GM18907 (cell line): ENCODE measurements around the gene ARAP3.

Source experiments
- ATAC-seq: cut with Tn5 transposase; IDR thresholded peaks from one replicate; pipeline ENCODE4 v1.9.1; 2021; ENCODE audit warnings: mild to moderate bottlenecking, moderate library complexity; ENCODE audit not compliant: unreplicated experiment

ARAP3 gene

DNA sequence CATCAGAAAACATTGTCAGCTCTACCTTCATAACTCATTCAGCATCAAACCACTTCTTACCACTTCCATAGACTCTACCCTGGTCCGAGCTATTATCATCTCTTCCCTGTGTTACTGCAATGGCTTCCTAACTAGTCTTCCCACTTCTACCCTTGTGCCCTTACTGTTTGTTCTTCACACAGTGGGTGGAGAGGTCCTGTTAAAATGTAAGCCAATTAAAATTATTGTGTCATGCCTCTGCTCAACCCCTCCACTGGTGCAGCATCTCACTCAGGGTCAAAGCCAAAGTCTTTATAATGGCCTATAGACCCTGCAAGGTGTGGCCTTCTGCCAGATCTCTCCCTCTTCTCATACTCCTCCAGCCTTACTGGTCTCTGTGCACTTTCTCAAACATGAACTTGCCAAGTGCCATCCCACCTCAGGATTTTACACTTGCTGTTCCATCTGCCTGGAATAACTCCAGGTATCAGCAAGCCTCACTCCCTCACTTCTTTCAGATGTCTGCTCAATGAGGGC, 22.8 kb upstream of the ARAP3 start:
- no peak for ATAC-seq

DNA sequence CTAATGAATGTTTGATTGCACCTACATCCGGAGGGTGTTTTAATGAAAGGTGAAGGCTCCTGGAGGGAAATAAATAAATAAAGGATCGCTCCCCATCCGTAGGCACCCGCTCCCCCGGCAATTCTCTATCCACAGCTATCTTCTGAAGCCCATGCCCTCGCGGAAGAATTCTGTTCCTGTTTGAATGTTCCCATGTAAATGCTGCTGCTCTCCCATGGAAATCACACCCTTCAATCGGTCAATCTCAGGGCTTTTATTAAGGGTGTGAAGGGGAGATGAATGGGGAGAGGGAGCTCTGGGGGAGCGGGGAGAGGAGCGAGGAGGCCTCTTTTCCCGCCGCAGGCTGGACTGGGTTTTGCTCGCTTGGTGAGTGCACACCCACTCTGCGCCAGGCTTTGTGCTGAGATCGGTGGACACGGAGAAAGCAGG, 21.1 kb upstream of the ARAP3 start:
- ATAC-seq = no peak

DNA sequence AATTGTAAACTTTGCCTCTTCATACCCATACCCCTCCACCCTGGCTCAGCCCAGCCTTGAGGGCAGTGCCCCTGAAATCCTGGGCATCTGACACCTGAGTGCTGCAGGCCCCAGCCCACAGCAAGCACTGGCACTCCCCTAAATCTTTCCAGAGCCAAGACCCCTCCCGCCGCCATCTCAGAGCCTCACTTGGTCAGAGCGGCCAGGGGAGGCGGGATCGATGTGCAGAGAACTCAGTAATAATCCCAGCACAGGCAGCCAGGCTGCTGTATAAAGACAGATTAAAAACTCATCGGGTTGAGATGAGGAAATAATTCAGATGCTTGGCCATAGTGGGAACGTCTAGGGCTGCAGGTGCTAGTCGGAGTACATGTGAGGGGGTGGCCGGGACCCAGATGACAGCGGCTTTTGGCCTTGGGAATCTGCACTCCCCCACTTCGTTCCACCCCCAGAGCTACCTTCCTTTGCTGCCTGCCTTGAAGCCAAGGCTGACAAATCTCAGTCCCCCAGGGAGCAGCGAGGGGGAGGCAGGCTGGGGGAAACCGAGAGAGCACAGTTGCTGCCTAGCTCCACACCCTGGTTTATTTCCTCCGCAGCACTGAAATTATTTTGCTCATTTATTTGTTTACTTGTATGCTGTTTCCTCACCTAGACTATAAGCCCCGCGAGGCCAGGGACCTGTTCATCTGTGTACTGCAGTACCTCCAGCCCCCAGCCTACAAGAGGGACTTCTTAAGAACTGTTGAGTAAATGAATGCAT, 19.5 kb upstream of the ARAP3 start:
- ATAC-seq = peak; percentile 70

GRCh38 chr5:141697586-141697985, 15.6 kb upstream of the ARAP3 start:
- no peak for ATAC-seq

- no peak for ATAC-seq
Observed at GRCh38 chr5:141696431-141696830, 14.4 kb upstream of the ARAP3 start.

DNA sequence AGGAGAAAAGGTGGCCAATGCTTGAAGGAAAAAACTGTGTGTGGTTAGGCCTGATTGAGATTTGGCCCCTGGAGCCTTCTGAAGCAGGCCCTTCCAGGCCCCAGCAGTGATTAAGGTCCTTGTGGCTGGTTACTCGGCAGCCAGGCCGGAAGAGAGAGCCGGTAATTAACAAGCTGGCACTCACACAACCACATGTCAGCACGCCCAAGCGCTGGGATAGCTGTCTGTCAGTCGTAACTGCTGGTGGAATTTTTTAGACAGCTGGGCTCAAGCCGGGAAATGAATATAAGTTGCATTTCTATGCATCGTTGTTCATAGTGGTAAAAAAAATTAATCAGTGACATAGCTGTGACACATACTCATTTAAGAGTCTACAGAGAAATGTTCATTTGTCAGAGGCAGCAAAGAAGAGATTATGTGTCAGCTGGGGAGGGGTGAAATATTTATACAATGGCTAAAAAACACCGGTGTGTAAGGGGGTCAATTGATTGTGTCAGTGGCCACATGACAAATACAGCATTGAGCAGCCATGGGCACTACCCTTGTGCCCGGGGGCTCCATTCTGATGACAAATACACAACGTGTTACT, 13.7 kb upstream of the ARAP3 start:
- no peak for ATAC-seq

- ATAC-seq = no peak
Observed at GRCh38 chr5:141694479-141694878, 12.4 kb upstream of the ARAP3 start.

DNA sequence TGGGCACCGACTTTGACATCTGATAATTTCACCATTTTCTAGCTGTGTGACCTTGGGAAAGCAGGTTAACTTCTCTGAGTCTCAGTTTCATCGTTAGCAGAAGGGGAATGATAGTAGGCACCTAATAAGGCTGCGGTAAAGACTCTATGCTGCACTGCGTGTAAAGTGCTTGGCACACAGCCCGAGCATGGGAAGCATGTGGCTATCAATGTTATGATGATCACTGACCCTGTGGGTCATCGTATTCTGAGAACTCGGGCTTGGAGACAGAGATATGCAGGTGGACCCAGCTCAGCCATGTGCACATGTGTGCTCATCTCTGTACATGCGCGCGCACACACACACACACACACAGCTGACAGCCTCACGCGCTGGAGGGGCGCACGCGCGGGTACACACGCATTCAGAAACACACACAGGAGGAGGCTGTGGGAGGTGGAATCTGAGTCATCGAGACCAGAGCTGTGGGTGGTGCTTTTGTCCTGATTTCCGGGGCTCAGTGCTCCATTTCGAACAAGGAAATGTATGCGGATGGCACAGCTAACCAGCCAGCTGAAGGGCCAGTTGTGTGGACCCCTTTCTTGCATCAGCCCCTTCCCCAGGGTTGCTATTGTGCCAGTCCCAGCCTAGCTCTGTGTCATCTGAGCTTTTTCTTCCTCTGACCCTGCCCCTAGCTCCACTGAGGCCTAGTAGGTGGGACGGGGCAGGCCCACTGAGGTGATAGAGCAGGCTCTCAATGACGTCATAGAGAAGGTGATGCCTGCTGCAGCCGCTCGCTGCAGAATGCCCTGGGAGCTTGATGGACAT, 11.1 kb upstream of the ARAP3 start:
- ATAC-seq = no peak

GRCh38 chr5:141692533-141692888, 10.5 kb upstream of the ARAP3 start:
- ATAC-seq = no peak

DNA sequence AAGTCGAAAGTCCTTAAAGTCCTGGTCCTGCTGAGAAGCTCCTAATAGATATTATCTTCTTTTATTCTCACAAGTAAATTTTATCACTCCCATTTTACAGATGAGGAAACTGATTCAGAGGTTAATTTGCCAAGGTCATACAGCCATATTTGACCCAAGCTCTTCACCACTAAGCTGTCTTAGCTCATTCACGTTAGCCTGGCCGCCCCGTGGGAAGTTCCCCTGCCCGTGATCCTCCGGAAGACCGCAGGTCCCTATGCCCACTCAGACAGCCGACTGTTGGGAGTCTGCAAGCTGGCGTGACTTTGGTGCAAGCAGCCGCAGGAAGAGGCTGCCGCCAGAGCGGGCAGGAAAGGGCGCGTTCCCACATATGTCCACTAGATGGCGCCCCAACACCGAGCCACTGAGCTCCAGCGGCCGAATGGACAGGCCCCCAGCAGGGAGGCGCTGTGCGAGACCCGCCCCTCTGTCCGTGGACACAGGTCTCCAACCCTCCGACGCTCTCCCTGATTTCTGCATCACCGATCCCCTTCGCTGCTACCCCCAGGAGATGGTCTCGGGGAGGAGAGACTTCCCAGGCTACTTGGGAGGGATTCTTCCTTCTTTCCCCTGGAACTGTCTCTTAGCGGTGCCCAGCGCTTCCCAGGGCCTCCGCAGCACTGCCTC, 10.0 kb upstream of the ARAP3 start:
- ATAC-seq = peak; percentile 88

GRCh38 chr5:141691286-141691866, 9.3 kb upstream of the ARAP3 start:
- ATAC-seq = no peak

DNA sequence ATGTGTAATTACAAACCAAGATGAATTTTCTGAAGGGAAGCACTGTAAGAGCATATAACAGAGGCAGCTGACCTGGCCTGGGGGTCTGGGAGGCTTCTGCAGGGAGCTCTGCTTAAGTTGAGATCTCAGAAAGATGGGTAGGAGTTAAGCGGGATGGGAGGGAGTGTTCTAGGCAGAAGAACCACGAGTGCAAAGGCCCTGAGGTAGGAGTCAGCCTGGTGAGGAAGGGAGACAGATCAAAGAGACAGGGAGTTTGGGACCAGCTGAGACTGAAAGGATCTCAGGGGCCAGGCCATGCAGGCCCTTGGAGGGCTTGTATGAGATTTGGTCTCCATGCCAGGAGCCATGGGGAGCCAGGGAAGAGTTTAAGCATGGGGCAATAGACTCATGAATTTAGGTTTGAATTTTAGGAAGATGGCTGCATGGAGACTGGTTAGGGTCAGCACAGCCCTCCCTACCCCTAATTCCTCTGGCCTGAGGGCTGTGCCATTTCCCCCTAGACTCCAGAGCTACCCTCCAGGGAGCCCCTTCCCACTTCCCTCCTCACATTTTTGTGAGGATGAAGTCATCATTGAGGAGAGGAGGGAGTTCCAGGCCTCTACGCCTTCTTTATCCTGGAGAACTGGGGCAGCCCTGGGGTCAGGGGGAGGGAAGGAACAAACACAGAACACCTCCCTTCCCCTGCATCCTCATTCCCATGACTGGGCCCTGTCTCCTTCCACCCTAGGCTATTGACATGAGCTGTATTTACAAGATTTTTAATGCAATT, 4.8 kb upstream of the ARAP3 start:
- ATAC-seq = no peak

GRCh38 chr5:141685591-141685990, 3.6 kb upstream of the ARAP3 start:
- ATAC-seq = no peak

GRCh38 chr5:141683596-141684141, 1.6 kb upstream of the ARAP3 start:
- no peak for ATAC-seq

- ATAC-seq = no peak
Observed at GRCh38 chr5:141681295-141681694, 735 bp downstream of the ARAP3 start.

GRCh38 chr5:141680751-141681201, 1.3 kb downstream of the ARAP3 start:
- ATAC-seq = no peak

GRCh38 chr5:141680178-141680577, 1.9 kb downstream of the ARAP3 start:
- ATAC-seq = no peak

DNA sequence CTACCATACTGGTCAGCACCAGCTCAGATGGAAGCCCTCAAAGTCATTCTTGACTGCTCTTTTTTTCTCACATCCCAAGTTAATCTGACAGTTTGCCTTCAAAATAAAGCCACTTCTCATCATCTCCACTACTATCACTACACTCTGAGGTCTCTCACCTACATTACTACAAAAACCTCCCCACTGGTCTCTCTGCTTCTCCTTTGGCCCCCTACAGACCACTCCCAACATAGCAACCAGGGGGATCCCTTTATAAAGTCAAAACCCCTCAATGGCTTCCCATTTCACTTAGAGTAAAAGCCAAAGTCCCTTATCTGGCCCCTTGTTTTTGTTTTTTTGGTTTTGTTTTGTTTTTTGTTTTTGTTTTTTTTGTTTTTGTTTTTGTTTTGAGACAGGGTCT, 4.6 kb downstream of the ARAP3 start:
- ATAC-seq = no peak

- ATAC-seq = no peak
Observed at GRCh38 chr5:141675672-141676071, 6.4 kb downstream of the ARAP3 start.

DNA sequence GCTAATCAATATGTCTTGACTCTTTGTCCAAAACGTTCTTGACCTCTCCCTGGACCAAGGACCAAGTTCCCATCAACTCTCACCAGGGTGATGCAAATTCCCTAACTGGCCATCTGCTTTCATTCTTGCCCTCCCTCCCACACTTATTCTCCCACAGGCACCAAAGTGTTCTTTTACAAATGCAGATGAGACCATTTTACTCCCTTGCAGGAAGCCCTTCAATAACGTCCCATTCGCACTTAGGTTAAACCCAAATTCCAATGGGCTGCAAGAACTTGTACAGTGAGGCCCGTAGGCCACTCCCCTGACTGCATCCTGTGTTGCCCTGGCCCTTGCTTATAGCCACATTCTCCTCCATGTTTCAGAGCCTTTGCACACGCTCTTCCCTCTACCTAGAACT, 7.3 kb downstream of the ARAP3 start:
- ATAC-seq = no peak
